ENCODE data around the gene H2AZ1.

DNA sequence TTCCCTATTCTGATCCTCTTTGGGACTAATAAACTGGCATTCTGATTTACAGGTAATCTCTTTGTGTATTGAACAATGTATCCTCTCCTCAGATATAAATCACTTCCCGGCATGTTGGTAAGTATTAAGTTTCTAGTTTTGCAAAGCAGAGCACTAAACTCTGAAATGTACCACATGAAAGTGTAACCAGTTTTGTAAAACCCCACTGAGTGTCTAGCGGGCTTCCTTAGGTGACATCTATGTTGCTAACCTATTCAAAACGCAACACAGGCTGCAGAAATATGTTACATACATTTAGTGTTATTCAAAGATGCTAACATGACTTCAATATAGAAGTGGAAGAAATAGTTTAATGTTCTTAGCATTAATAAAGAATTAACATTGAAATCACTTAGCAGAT lies 28.9 kb downstream of the H2AZ1 start:
- TF ChIP-seq, protein P1, sequence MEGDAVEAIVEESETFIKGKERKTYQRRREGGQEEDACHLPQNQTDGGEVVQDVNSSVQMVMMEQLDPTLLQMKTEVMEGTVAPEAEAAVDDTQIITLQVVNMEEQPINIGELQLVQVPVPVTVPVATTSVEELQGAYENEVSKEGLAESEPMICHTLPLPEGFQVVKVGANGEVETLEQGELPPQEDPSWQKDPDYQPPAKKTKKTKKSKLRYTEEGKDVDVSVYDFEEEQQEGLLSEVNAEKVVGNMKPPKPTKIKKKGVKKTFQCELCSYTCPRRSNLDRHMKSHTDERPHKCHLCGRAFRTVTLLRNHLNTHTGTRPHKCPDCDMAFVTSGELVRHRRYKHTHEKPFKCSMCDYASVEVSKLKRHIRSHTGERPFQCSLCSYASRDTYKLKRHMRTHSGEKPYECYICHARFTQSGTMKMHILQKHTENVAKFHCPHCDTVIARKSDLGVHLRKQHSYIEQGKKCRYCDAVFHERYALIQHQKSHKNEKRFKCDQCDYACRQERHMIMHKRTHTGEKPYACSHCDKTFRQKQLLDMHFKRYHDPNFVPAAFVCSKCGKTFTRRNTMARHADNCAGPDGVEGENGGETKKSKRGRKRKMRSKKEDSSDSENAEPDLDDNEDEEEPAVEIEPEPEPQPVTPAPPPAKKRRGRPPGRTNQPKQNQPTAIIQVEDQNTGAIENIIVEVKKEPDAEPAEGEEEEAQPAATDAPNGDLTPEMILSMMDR (conservative IDR thresholded peaks at IDR 0.05; ENCODE audit: low read length), result no peak
- no peak for TF ChIP-seq EZH2phosphoT487 (IDR thresholded peaks at IDR 0.05; ENCODE audit: borderline replicate concordance)
